SK-N-SH (cell line): Measurements from ENCODE around the gene CACNA1D.

Source experiments
- EP300 ChIP-seq, 2 experiments: IDR thresholded peaks; 2 replicates each; pipeline versions ENCODE4 v1.4.0 to v1.6.1; 2012; ENCODE audit warnings: borderline replicate concordance in 1 of 2, low read depth in 1 of 2, low read length in 1 of 2
- EZH2phosphoT487 ChIP-seq: fragments of 200-600 bp; sonication (generic); IDR thresholded peaks from 2 replicates; pipeline ENCODE4 v1.6.1; 2017; ENCODE audit warnings: low read depth, mixed run types, mild to moderate bottlenecking, antibody characterized with exemption, moderate library complexity, borderline replicate concordance
- FOXJ3 ChIP-seq: sonication (generic); formaldehyde crosslinking; IDR thresholded peaks from 2 replicates; pipeline ENCODE4 v1.5.1; 2020; ENCODE audit warnings: mild to moderate bottlenecking, missing genetic modification reagents
- FOXM1 ChIP-seq: IDR thresholded peaks from 2 replicates; pipeline ENCODE4 v1.4.0; 2012; ENCODE audit warnings: low read depth, mild to moderate bottlenecking
- GABPA ChIP-seq: IDR thresholded peaks from 2 replicates; pipeline ENCODE4 v1.4.0; 2012; ENCODE audit warnings: low read depth, mild to moderate bottlenecking
- GATA2 ChIP-seq: sonication (generic); formaldehyde crosslinking; IDR thresholded peaks from 2 replicates; pipeline ENCODE4 v1.5.0; 2020; ENCODE audit warnings: mild to moderate bottlenecking, missing genetic modification reagents
- POLR2AphosphoS5 ChIP-seq: IDR thresholded peaks from 2 replicates; pipeline ENCODE4 v1.6.1; 2012; ENCODE audit warnings: low read depth, low read length
- TAF1 ChIP-seq: IDR thresholded peaks from 2 replicates; pipeline ENCODE4 v1.6.1; 2012; ENCODE audit warnings: low read depth, mild to moderate bottlenecking, low read length, moderate library complexity, borderline replicate concordance
- TF ChIP-seq, protein P1 (sequence below): fragments of 200-600 bp; sonication (generic); IDR thresholded peaks from 2 replicates; pipeline ENCODE4 v1.6.1; 2017; ENCODE audit warnings: antibody characterized with exemption, mild to moderate bottlenecking, moderate library complexity
- TF ChIP-seq, protein P2 (sequence below): IDR thresholded peaks from 2 replicates; pipeline ENCODE4 v1.6.1; 2012; ENCODE audit warnings: mild to moderate bottlenecking, low read depth, low read length, moderate library complexity
- TF ChIP-seq, protein P3 (sequence below): fragments of 150-350 bp; IDR thresholded peaks from 2 replicates; pipeline ENCODE4 v1.6.1; 2016; ENCODE audit warnings: mild to moderate bottlenecking, low read depth, low read length
- TF ChIP-seq, protein P4 (sequence below): IDR thresholded peaks from 2 replicates; pipeline ENCODE4 v1.4.0; 2012; ENCODE audit warnings: low read depth

DNA sequence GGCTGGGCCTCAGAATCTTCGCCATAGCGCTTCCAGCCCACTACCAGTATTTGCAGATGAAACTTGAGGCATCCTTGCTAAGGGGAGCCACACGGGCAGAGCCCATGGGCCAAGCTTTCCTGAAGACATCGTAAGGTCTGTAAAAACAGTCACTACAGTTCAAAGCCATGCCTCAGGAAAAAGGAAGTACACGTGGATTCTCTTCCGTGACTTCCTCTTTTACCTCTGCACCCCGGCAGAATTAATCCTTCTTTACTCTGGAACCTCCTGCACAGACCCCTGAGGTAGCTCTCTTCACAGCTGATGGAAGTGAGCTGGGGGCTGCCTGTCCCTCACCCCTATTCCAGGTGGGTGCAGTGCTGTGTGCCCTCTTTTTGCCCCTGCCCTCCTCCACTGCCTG lies 222.6 kb downstream of the CACNA1D start:
- TF ChIP-seq FOXM1 (no peak), GATA2 (CRISPR knock-in tag) (no peak), FOXJ3 (CRISPR knock-in tag) (no peak), EP300 (IDR thresholded peaks at IDR 0.05; ENCODE audit: borderline replicate concordance in 1 of 2, low read depth in 1 of 2, low read length in 1 of 2) (no peak), POLR2AphosphoS5 (no peak), TAF1 (no peak), EZH2phosphoT487 (no peak), GABPA (no peak)
- TF ChIP-seq, protein P1, sequence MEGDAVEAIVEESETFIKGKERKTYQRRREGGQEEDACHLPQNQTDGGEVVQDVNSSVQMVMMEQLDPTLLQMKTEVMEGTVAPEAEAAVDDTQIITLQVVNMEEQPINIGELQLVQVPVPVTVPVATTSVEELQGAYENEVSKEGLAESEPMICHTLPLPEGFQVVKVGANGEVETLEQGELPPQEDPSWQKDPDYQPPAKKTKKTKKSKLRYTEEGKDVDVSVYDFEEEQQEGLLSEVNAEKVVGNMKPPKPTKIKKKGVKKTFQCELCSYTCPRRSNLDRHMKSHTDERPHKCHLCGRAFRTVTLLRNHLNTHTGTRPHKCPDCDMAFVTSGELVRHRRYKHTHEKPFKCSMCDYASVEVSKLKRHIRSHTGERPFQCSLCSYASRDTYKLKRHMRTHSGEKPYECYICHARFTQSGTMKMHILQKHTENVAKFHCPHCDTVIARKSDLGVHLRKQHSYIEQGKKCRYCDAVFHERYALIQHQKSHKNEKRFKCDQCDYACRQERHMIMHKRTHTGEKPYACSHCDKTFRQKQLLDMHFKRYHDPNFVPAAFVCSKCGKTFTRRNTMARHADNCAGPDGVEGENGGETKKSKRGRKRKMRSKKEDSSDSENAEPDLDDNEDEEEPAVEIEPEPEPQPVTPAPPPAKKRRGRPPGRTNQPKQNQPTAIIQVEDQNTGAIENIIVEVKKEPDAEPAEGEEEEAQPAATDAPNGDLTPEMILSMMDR = no peak
- TF ChIP-seq, protein P2, sequence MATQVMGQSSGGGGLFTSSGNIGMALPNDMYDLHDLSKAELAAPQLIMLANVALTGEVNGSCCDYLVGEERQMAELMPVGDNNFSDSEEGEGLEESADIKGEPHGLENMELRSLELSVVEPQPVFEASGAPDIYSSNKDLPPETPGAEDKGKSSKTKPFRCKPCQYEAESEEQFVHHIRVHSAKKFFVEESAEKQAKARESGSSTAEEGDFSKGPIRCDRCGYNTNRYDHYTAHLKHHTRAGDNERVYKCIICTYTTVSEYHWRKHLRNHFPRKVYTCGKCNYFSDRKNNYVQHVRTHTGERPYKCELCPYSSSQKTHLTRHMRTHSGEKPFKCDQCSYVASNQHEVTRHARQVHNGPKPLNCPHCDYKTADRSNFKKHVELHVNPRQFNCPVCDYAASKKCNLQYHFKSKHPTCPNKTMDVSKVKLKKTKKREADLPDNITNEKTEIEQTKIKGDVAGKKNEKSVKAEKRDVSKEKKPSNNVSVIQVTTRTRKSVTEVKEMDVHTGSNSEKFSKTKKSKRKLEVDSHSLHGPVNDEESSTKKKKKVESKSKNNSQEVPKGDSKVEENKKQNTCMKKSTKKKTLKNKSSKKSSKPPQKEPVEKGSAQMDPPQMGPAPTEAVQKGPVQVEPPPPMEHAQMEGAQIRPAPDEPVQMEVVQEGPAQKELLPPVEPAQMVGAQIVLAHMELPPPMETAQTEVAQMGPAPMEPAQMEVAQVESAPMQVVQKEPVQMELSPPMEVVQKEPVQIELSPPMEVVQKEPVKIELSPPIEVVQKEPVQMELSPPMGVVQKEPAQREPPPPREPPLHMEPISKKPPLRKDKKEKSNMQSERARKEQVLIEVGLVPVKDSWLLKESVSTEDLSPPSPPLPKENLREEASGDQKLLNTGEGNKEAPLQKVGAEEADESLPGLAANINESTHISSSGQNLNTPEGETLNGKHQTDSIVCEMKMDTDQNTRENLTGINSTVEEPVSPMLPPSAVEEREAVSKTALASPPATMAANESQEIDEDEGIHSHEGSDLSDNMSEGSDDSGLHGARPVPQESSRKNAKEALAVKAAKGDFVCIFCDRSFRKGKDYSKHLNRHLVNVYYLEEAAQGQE = no peak
- TF ChIP-seq, protein P3, sequence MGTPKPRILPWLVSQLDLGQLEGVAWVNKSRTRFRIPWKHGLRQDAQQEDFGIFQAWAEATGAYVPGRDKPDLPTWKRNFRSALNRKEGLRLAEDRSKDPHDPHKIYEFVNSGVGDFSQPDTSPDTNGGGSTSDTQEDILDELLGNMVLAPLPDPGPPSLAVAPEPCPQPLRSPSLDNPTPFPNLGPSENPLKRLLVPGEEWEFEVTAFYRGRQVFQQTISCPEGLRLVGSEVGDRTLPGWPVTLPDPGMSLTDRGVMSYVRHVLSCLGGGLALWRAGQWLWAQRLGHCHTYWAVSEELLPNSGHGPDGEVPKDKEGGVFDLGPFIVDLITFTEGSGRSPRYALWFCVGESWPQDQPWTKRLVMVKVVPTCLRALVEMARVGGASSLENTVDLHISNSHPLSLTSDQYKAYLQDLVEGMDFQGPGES = no peak
- TF ChIP-seq, protein P4, sequence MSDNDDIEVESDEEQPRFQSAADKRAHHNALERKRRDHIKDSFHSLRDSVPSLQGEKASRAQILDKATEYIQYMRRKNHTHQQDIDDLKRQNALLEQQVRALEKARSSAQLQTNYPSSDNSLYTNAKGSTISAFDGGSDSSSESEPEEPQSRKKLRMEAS = no peak
